GM10266 (cell line): ENCODE results near the gene RMDN2.

Experiments
- DNase-seq: peaks from one replicate; pipeline ENCODE4 v3.0.0; 2012; ENCODE audit errors: extremely low spot score
- TF ChIP-seq, protein P1 (sequence below): IDR thresholded peaks from 2 replicates; pipeline ENCODE4 v1.5.1; 2012; ENCODE audit warnings: mild to moderate bottlenecking, low read depth; ENCODE audit not compliant: control insufficient read depth, insufficient read depth; ENCODE audit errors: missing control alignments

RMDN2 gene

DNA sequence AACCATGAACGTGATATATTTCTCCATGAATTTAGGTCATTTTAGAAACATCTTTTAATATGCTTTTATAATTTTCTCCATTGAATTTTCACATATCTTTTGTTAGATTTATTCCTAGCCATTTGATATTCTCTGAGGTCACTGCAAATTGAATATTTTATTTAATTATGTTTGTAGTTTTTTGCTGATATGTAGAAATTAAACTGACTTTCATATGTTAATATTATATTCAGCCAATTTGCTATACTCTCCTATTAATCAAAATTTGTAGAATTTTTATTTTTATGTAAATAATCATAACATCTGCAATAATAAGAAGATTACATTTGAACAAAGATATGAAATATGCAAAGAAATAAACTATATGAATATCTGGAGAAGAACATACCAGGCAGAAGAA is 46.9 kb downstream of the RMDN2 start:
- no peak for DNase-seq
- TF ChIP-seq, protein P1, sequence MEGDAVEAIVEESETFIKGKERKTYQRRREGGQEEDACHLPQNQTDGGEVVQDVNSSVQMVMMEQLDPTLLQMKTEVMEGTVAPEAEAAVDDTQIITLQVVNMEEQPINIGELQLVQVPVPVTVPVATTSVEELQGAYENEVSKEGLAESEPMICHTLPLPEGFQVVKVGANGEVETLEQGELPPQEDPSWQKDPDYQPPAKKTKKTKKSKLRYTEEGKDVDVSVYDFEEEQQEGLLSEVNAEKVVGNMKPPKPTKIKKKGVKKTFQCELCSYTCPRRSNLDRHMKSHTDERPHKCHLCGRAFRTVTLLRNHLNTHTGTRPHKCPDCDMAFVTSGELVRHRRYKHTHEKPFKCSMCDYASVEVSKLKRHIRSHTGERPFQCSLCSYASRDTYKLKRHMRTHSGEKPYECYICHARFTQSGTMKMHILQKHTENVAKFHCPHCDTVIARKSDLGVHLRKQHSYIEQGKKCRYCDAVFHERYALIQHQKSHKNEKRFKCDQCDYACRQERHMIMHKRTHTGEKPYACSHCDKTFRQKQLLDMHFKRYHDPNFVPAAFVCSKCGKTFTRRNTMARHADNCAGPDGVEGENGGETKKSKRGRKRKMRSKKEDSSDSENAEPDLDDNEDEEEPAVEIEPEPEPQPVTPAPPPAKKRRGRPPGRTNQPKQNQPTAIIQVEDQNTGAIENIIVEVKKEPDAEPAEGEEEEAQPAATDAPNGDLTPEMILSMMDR, result no peak

- no peak for DNase-seq
- TF ChIP-seq, protein P1, result no peak
Observed at GRCh38 chr2:37973615-37974353, 48.7 kb downstream of the RMDN2 start.

GRCh38 chr2:37975808-37976207 is 50.7 kb downstream of the RMDN2 start:
- DNase-seq, result peak; percentile 35
- TF ChIP-seq, protein P1, result no peak

DNA sequence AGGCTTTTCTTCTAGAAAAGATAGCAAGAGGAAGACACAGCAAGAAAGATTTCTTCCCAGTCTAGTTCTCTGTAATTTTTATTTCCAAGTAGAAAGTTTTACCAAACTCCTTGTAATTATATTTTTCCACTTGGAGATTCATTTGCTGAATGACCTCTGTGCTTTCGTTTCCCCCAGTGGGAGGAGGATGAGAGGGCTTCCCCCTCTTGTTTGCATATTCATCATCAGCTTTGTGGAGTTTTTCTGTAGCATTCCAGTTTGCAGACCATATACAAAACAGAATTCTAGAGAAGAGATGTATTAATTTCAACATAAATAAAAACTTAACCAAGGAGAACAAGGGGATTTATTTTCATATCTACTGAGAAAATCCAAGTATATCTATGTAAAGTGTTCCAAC is 51.3 kb downstream of the RMDN2 start:
- DNase-seq, result peak; percentile 21
- TF ChIP-seq, protein P1, result no peak

GRCh38 chr2:37982147-37982582 is 57.1 kb downstream of the RMDN2 start:
- DNase-seq, result peak; percentile 19
- TF ChIP-seq, protein P1, result peak; percentile 67

DNA sequence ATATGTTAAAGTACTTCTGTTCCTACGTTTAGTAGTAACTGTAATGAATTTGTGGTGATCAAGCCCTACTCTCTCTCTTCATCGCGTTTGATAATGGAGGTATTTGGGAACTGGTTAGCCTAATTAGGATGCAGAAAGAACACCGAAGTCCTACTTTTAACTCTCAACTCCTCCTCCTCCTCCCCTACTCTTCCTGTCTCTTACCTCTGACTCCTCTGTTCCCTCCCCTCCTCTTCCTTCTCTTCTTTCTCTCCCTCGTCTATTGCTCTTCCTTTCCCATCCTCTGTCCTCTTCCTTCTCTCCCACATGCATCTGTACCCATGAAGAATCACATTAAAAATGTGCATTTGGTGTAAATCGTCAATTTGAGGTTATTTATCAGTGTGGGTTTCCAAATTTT is 57.8 kb downstream of the RMDN2 start:
- TF ChIP-seq, protein P1, result no peak
- no peak for DNase-seq

DNA sequence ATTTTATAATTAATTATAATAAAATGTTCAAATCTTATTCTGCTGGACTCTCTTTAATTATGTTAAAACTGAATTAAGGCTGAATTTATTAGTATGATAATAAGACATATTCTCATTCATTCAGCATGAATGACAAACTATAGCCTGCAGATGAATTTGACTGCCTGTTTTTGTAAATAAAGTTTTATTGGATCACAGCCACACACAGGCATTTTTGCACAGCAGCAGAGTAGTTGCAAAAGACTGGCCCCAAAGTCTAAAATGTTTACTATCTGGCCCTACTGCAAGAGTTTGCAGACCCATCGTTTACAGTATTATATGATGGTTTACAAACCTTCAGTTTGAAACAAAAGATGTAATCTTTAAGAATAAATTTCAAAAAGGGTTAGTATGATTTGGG is 58.6 kb downstream of the RMDN2 start:
- DNase-seq, result no peak
- TF ChIP-seq, protein P1, result no peak
